ENCODE measurements around the gene NDUFAF5. TPM values are rescaled to one million over a fixed set of nuclear protein-coding genes. Genes with fewer than 3 reads are reported as not detected.

Gene NDUFAF5
- total RNA-seq, 1 experiment from 2014 or later = 40.0 TPM

- Histone ChIP-seq H3K4me3 (no peak overlapping the region), H3K9me3 (replicated peaks) (no peaks in the 10 kb centered on the region), H3K36me3 (no peaks in the 10 kb centered on the region), H3K4me1 (replicated peaks) (no peaks in the 10 kb centered on the region), H3K27me3 (replicated peaks) (no peaks in the 10 kb centered on the region), H3K27ac (no peak overlapping the region)
- DNase-seq (ENCODE audit: low read depth in 1 of 2, low spot score in 2 of 2) = no peak
These were observed 70.8 kb downstream of the NDUFAF5 start for GRCh38 chr20:13855613-13856012.

DNA sequence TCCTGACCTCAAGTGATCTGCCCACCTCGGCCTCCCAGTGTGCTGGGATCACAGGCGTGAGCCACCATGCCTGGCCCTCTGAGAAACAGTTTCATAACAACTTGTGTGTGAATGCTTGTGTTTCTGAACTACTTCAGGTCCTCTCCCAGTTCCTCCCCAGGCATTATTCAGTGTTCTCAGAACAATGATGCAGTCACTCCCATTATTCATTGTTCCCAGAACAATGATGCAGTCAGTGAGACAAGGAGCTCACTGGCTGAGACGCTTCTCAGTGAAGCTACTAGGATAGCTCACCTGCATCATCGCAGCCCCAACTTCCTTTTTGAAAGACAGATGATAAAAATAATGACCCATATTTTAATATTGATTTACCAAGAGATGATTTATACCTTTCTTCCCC, 71.5 kb downstream of the NDUFAF5 start:
- Histone ChIP-seq H3K4me1 (replicated peaks) (no peaks in the 10 kb centered on the region), H3K4me3 (no peak overlapping the region), H3K27me3 (replicated peaks) (no peaks in the 10 kb centered on the region), H3K9me3 (replicated peaks) (no peaks in the 10 kb centered on the region), H3K36me3 (no peaks in the 10 kb centered on the region), H3K27ac (no peak overlapping the region)
- no peak for DNase-seq (ENCODE audit: low read depth in 1 of 2, low spot score in 2 of 2)

- no peaks in the 10 kb centered on the region for H3K27me3 ChIP-seq (replicated peaks)
- no peaks in the 10 kb centered on the region for H3K36me3 ChIP-seq
- no peak overlapping the region for H3K27ac ChIP-seq
- H3K4me3 ChIP-seq = no peak overlapping the region
- DNase-seq (ENCODE audit: low read depth in 1 of 2, low spot score in 2 of 2) = no peak
- no peaks in the 10 kb centered on the region for H3K4me1 ChIP-seq (replicated peaks)
- no peaks in the 10 kb centered on the region for H3K9me3 ChIP-seq (replicated peaks)
These were observed 72.5 kb downstream of the NDUFAF5 start for GRCh38 chr20:13857304-13857703.

GRCh38 chr20:13857961-13858360, 73.1 kb downstream of the NDUFAF5 start:
- Histone ChIP-seq H3K36me3 (no peaks in the 10 kb centered on the region), H3K4me1 (replicated peaks) (no peaks in the 10 kb centered on the region), H3K9me3 (replicated peaks) (no peaks in the 10 kb centered on the region), H3K27ac (no peak overlapping the region), H3K4me3 (no peak overlapping the region), H3K27me3 (replicated peaks) (no peaks in the 10 kb centered on the region)
- DNase-seq (ENCODE audit: low read depth in 1 of 2, low spot score in 2 of 2) = no peak

DNA sequence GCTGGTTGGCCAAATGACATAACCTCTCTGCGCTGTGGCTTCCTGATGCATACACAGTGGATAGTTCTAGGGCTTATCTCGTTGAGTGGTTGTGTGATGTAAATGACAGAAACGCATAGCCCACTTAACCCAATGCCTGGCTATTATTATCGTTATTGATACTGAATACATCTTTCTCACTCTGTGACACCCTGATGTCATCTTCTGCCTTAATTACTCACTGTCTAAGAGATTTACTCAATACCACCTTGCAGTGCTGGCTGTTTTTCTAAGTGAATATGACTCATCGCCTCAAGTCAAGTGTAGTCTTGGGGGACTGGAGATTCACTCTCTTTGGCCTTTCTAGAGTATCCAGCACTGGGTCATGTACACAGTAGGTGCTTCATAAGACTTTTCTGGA, 73.6 kb downstream of the NDUFAF5 start:
- H3K4me1 ChIP-seq (replicated peaks) = no peaks in the 10 kb centered on the region
- no peaks in the 10 kb centered on the region for H3K27me3 ChIP-seq (replicated peaks)
- H3K4me3 ChIP-seq = no peak overlapping the region
- H3K27ac ChIP-seq = no peak overlapping the region
- H3K9me3 ChIP-seq (replicated peaks) = no peaks in the 10 kb centered on the region
- no peak for DNase-seq (ENCODE audit: low read depth in 1 of 2, low spot score in 2 of 2)
- H3K36me3 ChIP-seq = no peaks in the 10 kb centered on the region

- no peak for DNase-seq (ENCODE audit: low read depth in 1 of 2, low spot score in 2 of 2)
- Histone ChIP-seq H3K36me3 (no peaks in the 10 kb centered on the region), H3K27me3 (replicated peaks) (no peaks in the 10 kb centered on the region), H3K4me1 (replicated peaks) (no peaks in the 10 kb centered on the region), H3K4me3 (no peak overlapping the region), H3K9me3 (replicated peaks) (no peaks in the 10 kb centered on the region), H3K27ac (no peak overlapping the region)
These were observed 74.0 kb downstream of the NDUFAF5 start for GRCh38 chr20:13858871-13859270.

GRCh38 chr20:13862245-13862644, 77.4 kb downstream of the NDUFAF5 start:
- no peaks in the 10 kb centered on the region for H3K4me1 ChIP-seq (replicated peaks)
- H3K36me3 ChIP-seq = no peaks in the 10 kb centered on the region
- H3K4me3 ChIP-seq = no peak overlapping the region
- H3K9me3 ChIP-seq (replicated peaks) = no peaks in the 10 kb centered on the region
- H3K27ac ChIP-seq = no peak overlapping the region
- H3K27me3 ChIP-seq (replicated peaks) = no peaks in the 10 kb centered on the region
- DNase-seq (ENCODE audit: low read depth in 1 of 2, low spot score in 2 of 2) = no peak

- Histone ChIP-seq H3K4me3 (no peak overlapping the region), H3K4me1 (replicated peaks) (no peaks in the 10 kb centered on the region), H3K9me3 (replicated peaks) (no peaks in the 10 kb centered on the region), H3K36me3 (no peaks in the 10 kb centered on the region), H3K27me3 (replicated peaks) (no peaks in the 10 kb centered on the region), H3K27ac (no peak overlapping the region)
- DNase-seq (ENCODE audit: low read depth in 1 of 2, low spot score in 2 of 2) = no peak
These were observed 78.4 kb downstream of the NDUFAF5 start for GRCh38 chr20:13863244-13863643.

DNA sequence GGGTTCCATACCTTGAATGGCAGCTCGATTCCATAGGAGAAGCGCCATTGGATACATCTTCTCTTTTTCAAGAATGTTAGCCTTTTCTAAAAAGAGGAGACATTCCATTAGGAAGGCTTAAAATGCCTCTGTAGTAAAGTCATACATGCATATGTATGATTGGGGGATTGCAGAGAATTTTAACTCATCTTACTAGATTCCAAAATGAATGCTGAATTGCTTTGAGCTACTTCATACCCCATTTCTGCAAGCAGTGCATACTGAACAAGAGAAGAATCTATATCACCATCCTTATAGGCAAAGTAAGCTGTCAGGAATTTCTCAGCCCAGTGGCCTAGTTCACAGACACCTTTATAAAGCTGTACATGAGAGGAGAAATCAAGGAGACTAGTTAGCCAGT, 80.3 kb downstream of the NDUFAF5 start:
- H3K27ac ChIP-seq = no peak overlapping the region
- no peak overlapping the region for H3K4me3 ChIP-seq
- H3K36me3 ChIP-seq = no peaks in the 10 kb centered on the region
- H3K4me1 ChIP-seq (replicated peaks) = no peaks in the 10 kb centered on the region
- H3K9me3 ChIP-seq (replicated peaks) = no peaks in the 10 kb centered on the region
- no peak for DNase-seq (ENCODE audit: low read depth in 1 of 2, low spot score in 2 of 2)
- no peaks in the 10 kb centered on the region for H3K27me3 ChIP-seq (replicated peaks)

DNA sequence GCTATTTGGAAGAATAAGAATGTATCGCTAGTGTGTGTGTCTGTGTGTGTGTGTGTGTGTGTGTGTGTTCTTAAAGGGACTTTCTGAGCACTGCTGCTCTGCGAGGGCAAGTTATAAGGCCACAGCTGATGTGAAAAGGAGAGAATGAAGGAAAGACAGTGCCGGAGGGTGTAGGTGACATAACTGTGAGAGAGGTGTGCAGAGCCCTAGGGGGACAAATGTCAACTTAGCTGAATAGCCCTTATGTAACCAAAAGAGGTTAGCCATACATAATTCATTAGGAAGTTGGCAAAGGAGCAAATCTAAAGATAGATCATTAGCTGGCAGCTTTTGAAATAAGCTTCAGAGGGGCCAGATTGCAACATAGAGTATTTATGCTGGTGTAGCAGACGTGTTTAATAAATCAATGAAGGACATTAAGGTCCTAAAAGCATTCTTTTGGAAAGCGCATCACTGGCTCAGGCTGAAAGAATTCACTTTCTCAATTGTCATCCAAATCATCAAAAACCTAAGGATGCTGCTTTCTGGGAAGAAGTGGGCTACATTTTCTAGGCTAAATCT, 81.0 kb downstream of the NDUFAF5 start:
- no peaks in the 10 kb centered on the region for H3K36me3 ChIP-seq
- no peak overlapping the region for H3K27ac ChIP-seq
- H3K4me3 ChIP-seq = no peak overlapping the region
- no peak for DNase-seq (ENCODE audit: low read depth in 1 of 2, low spot score in 2 of 2)
- no peaks in the 10 kb centered on the region for H3K4me1 ChIP-seq (replicated peaks)
- H3K27me3 ChIP-seq (replicated peaks) = no peaks in the 10 kb centered on the region
- H3K9me3 ChIP-seq (replicated peaks) = no peaks in the 10 kb centered on the region

GRCh38 chr20:13868331-13868730, 83.5 kb downstream of the NDUFAF5 start:
- H3K9me3 ChIP-seq (replicated peaks) = no peaks in the 10 kb centered on the region
- H3K27me3 ChIP-seq (replicated peaks) = no peaks in the 10 kb centered on the region
- H3K36me3 ChIP-seq = no peaks in the 10 kb centered on the region
- no peak for DNase-seq (ENCODE audit: low read depth in 1 of 2, low spot score in 2 of 2)
- no peak overlapping the region for H3K4me3 ChIP-seq
- H3K4me1 ChIP-seq (replicated peaks) = no peaks in the 10 kb centered on the region
- no peak overlapping the region for H3K27ac ChIP-seq

DNA sequence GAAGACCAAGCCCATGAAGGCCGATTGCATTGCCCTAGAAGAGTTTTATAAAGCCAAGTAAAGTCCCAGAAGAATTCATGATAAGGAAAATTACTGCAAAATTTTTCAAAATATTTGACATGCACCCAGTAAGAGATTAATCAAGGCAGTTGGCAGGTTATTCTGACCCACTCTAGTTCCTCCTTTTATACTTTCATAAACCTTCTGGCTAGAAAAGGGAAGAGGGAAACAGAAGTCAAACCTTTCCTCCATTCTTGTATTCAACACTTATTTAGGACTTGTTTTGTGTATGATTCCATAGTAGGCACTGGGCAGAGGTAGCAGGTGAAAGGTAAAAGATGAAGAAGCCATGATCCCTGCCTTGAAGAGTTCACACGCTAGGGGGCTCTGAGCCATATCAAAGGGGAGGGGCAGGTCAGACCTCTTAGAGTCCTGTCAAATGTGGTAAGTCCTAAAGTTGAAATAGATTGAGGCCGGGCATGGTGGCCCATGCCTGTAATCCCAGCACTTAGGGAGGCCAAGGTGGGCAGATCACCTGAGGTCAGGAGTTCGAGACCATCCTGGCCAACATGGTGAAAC, 85.4 kb downstream of the NDUFAF5 start:
- DNase-seq (ENCODE audit: low read depth in 1 of 2, low spot score in 2 of 2) = no peak
- Histone ChIP-seq H3K9me3 (replicated peaks) (no peaks in the 10 kb centered on the region), H3K27ac (no peak overlapping the region), H3K27me3 (replicated peaks) (no peaks in the 10 kb centered on the region), H3K4me3 (no peak overlapping the region), H3K4me1 (replicated peaks) (no peaks in the 10 kb centered on the region), H3K36me3 (no peaks in the 10 kb centered on the region)
